Measurements from ENCODE around the gene DHRS1. TPM values are rescaled to one million over a fixed set of nuclear protein-coding genes. Genes with fewer than 3 reads are reported as not detected.
"Not testable (repeated sequence)": the region's sequence is repeated elsewhere in the genome, so short reads cannot be mapped to it uniquely, and the experiment has no call there.

Gene DHRS1
- total RNA-seq, 4 donors from 2014 or later = 49.0 to 101 (median 82.1) TPM

- no peak for DNase-seq (ENCODE audit: low spot score in 2 of 2)
- Histone ChIP-seq H3K27me3 (peaks cover 9% of the 10 kb centered on the region), H3K4me3 (no peak overlapping the region), H3K36me3 (peaks cover 8% of the 10 kb centered on the region), H3K9me3 (no peaks in the 10 kb centered on the region), H3K27ac (no peak overlapping the region), H3K4me1 (peaks cover 55% of the 10 kb centered on the region)
- WGBS = 48% methylated on average over 26 of the region's 26 CpGs
- TF ChIP-seq POLR2AphosphoS5 (IDR thresholded peaks at IDR 0.05) (no peak), EP300 (IDR thresholded peaks at IDR 0.05) (no peak), POLR2A (IDR thresholded peaks at IDR 0.05) (no peak), CTCF (IDR thresholded peaks at IDR 0.05) (no peak)
These were observed 32.2 kb upstream of the DHRS1 start for GRCh38 chr14:24331731-24332267.

GRCh38 chr14:24330973-24331674 is 31.5 kb upstream of the DHRS1 start:
- H3K27me3 ChIP-seq = peaks cover 9% of the 10 kb centered on the region
- WGBS = 93% methylated on average over 10 of the region's 10 CpGs
- DNase-seq (ENCODE audit: low spot score in 2 of 2) = no peak
- peaks cover 2% of the 10 kb centered on the region for H3K36me3 ChIP-seq
- TF ChIP-seq CTCF (IDR thresholded peaks at IDR 0.05) = no peak
- TF ChIP-seq POLR2AphosphoS5 (IDR thresholded peaks at IDR 0.05) = no peak
- no peak for TF ChIP-seq POLR2A (IDR thresholded peaks at IDR 0.05)
- TF ChIP-seq EP300 (IDR thresholded peaks at IDR 0.05) = no peak
- peaks cover 51% of the 10 kb centered on the region for H3K4me1 ChIP-seq
- no peak overlapping the region for H3K4me3 ChIP-seq
- no peak overlapping the region for H3K27ac ChIP-seq
- no peaks in the 10 kb centered on the region for H3K9me3 ChIP-seq

GRCh38 chr14:24329736-24330135 is 30.2 kb upstream of the DHRS1 start:
- TF ChIP-seq CTCF (IDR thresholded peaks at IDR 0.05) (no peak), EP300 (IDR thresholded peaks at IDR 0.05) (no peak), POLR2A (IDR thresholded peaks at IDR 0.05) (no peak), POLR2AphosphoS5 (IDR thresholded peaks at IDR 0.05) (no peak)
- WGBS = 70% methylated on average over 2 of the region's 9 CpGs
- Histone ChIP-seq H3K4me3 (no peak overlapping the region), H3K27me3 (peaks cover 6% of the 10 kb centered on the region), H3K9me3 (no peaks in the 10 kb centered on the region), H3K27ac (no peak overlapping the region), H3K4me1 (peaks cover 43% of the 10 kb centered on the region), H3K36me3 (no peaks in the 10 kb centered on the region)
- no peak for DNase-seq (ENCODE audit: low spot score in 2 of 2)

- Histone ChIP-seq H3K27me3 (peaks cover under 1% of the 10 kb centered on the region), H3K9me3 (no peaks in the 10 kb centered on the region), H3K36me3 (no peaks in the 10 kb centered on the region), H3K4me1 (peaks cover 37% of the 10 kb centered on the region), H3K27ac (no peak overlapping the region), H3K4me3 (no peak overlapping the region)
- TF ChIP-seq CTCF (IDR thresholded peaks at IDR 0.05) (no peak), POLR2A (IDR thresholded peaks at IDR 0.05) (no peak), POLR2AphosphoS5 (IDR thresholded peaks at IDR 0.05) (no peak), EP300 (IDR thresholded peaks at IDR 0.05) (no peak)
- DNase-seq (ENCODE audit: low spot score in 2 of 2) = no peak
- WGBS = 74% methylated on average over 8 of the region's 12 CpGs
These were observed 29.6 kb upstream of the DHRS1 start for GRCh38 chr14:24329073-24329663.

- WGBS = 3% methylated on average over 9 of the region's 9 CpGs
These were observed 28.3 kb upstream of the DHRS1 start for GRCh38 chr14:24327914-24328313.

More at GRCh38 chr14:24327914-24328313, 28.3 kb upstream of the DHRS1 start:
- H3K27me3 ChIP-seq; DNase-seq (ENCODE audit: low spot score in 2 of 2); H3K4me3 ChIP-seq; H3K27ac ChIP-seq; H3K9me3 ChIP-seq; H3K36me3 ChIP-seq: not testable (repeated sequence)
- peaks cover 25% of the 10 kb centered on the region for H3K4me1 ChIP-seq
- TF ChIP-seq CTCF (IDR thresholded peaks at IDR 0.05) = peak; percentile 39 to 68

Data from suprapubic skin (tissue), 4 donors.